GM04504 (cell line): ENCODE data around the gene PHF19.

ENCODE experiments used
- DNase-seq: peaks from one replicate; pipeline ENCODE4 v3.0.0-alpha.2; 2012; ENCODE audit warnings: low read depth

The PHF19 gene

GRCh38 chr9:120891884-120892747, 15.1 kb upstream of the PHF19 start:
- no peak for DNase-seq

- DNase-seq, result no peak
Observed at GRCh38 chr9:120891245-120891883, 14.4 kb upstream of the PHF19 start.

- no peak for DNase-seq
Observed at GRCh38 chr9:120890320-120891244, 13.6 kb upstream of the PHF19 start.

GRCh38 chr9:120889606-120890271, 12.8 kb upstream of the PHF19 start:
- no peak for DNase-seq

GRCh38 chr9:120888626-120889025, 11.6 kb upstream of the PHF19 start:
- DNase-seq, result no peak

- DNase-seq, result peak; percentile 72
Observed at GRCh38 chr9:120886490-120886967, 9.5 kb upstream of the PHF19 start.

GRCh38 chr9:120885958-120886357, 9.0 kb upstream of the PHF19 start:
- DNase-seq, result no peak

- no peak for DNase-seq
Observed at GRCh38 chr9:120885457-120885856, 8.5 kb upstream of the PHF19 start.

- DNase-seq, result no peak
Observed at GRCh38 chr9:120883608-120883996, 6.6 kb upstream of the PHF19 start.

- no peak for DNase-seq
Observed at GRCh38 chr9:120882935-120883607, 6.1 kb upstream of the PHF19 start.

GRCh38 chr9:120879446-120879845, 2.5 kb upstream of the PHF19 start:
- DNase-seq, result no peak

- DNase-seq, result no peak
Observed at GRCh38 chr9:120878188-120879130, 1.5 kb upstream of the PHF19 start.

GRCh38 chr9:120877276-120878034, 467 bp upstream of the PHF19 start:
- no peak for DNase-seq

GRCh38 chr9:120875954-120876841, 790 bp downstream of the PHF19 start:
- peak; percentile 58 for DNase-seq

- DNase-seq, result no peak
Observed at GRCh38 chr9:120875643-120875953, 1.4 kb downstream of the PHF19 start.

GRCh38 chr9:120875195-120875565, 1.8 kb downstream of the PHF19 start:
- no peak for DNase-seq

- no peak for DNase-seq
Observed at GRCh38 chr9:120874226-120875194, 2.5 kb downstream of the PHF19 start.
